Measurements from ENCODE around the gene MGAT4A. TPM values are rescaled to one million over a fixed set of nuclear protein-coding genes. Genes with fewer than 3 reads are reported as not detected.

MGAT4A gene
- total and polyA plus RNA-seq, 2 of the 13 experiments (the other 11 are each of a cell fraction or from before 2014, with no cell fraction given): 47.2 to 90.9 TPM

- TF ChIP-seq ATF2 (CRISPR knock-in tag; IDR thresholded peaks at IDR 0.05): no peak
- no peak for TF ChIP-seq HNRNPK (IDR thresholded peaks at IDR 0.05; ENCODE audit: low read depth, low read length, poor library complexity, severe bottlenecking)
- TF ChIP-seq ATF7-NPFF (CRISPR knock-in tag; IDR thresholded peaks at IDR 0.05; ENCODE audit: low read depth): no peak
- no peak for TF ChIP-seq MLXIP (CRISPR knock-in tag; IDR thresholded peaks at IDR 0.05; ENCODE audit: borderline replicate concordance)
- no peak for TF ChIP-seq ZNF549 (CRISPR knock-in tag; IDR thresholded peaks at IDR 0.05)
- TF ChIP-seq RCOR2 (CRISPR knock-in tag; IDR thresholded peaks at IDR 0.05): no peak
These were observed 157.5 kb downstream of the MGAT4A start (continued) for GRCh38 chr2:98573426-98573825.

- Histone ChIP-seq H3K9me3 (ENCODE audit: low read length) (no peaks in the 10 kb centered on the region), H3K4me2 (ENCODE audit: low read depth, low read length) (no peak overlapping the region), H3K79me2 (ENCODE audit: insufficient read depth, low read length) (no peaks in the 10 kb centered on the region), H3K4me1 (ENCODE audit: insufficient read depth, low read length) (no peaks in the 10 kb centered on the region), H3K27ac (ENCODE audit: extremely low read length, insufficient read depth, low read length) (no peak overlapping the region), H3K4me3 (replicated peaks in 1 of 3; ENCODE audit: insufficient read depth in 1 of 3, low read depth in 2 of 3, low read length in 3 of 3) (no peak overlapping the region), H4K20me1 (ENCODE audit: insufficient read depth, low read length) (no peaks in the 10 kb centered on the region), H3K36me3 (replicated peaks in 1 of 2; ENCODE audit: control insufficient read depth in 1 of 2, insufficient read depth in 2 of 2, low read length in 2 of 2) (peaks cover 3 to 24% of the 10 kb centered on the region in 2 experiments; a peak in 4 of 5 replicates), H3K27me3 (ENCODE audit: control insufficient read depth in 1 of 2, insufficient read depth in 2 of 2, low read length in 2 of 2) (no peaks in the 10 kb centered on the region), H3K9ac (ENCODE audit: insufficient read depth, low read depth, low read length) (no peak overlapping the region), H2AFZ (ENCODE audit: low read length) (no peak overlapping the region)
- in situ Hi-C loops (cut with HindIII; ENCODE audit: extremely low pct_ligation_motif_present, low pct_unique_long_range_greater_than_20kb) (no loop called here), intact Hi-C loops (cut with micrococcal nuclease; ENCODE audit: unreplicated experiment) (no loop called here)
- POLR2A ChIA-PET: no interaction called here
- no peak for DNase-seq (ENCODE audit: low spot score)
- BruUV-seq (replicated peaks): no TSS peak
- WGBS (ENCODE audit: low lambda C conversion rate): 93% methylated on average over 15 of the region's 15 CpGs
- CTCF ChIA-PET (ENCODE audit: low intra/inter-chr PET ratio, low total read pairs): no interaction called here
- no peak for FAIRE-seq
- ATAC-seq: no peak
- no peak for TF ChIP-seq ZBTB34 (CRISPR knock-in tag; IDR thresholded peaks at IDR 0.05)
- TF ChIP-seq REL (CRISPR knock-in tag; conservative IDR thresholded peaks at IDR 0.05): no peak
- no peak for TF ChIP-seq TP53 (CRISPR knock-in tag; conservative IDR thresholded peaks at IDR 0.05)
- TF ChIP-seq SNAPC4 (CRISPR knock-in tag; IDR thresholded peaks at IDR 0.05): no peak
- TF ChIP-seq SALL2 (CRISPR knock-in tag; IDR thresholded peaks at IDR 0.05): no peak
- no peak for TF ChIP-seq DNMT3B (CRISPR knock-in tag; conservative IDR thresholded peaks at IDR 0.05)
- no peak for TF ChIP-seq NCOA2 (CRISPR knock-in tag; IDR thresholded peaks at IDR 0.05)
These were observed 158.3 kb downstream of the MGAT4A start for GRCh38 chr2:98572676-98573075.
